Esophagus squamous epithelium (tissue), 5 donors: ENCODE measurements around the gene GP1BB. TPM values are rescaled to one million over a fixed set of nuclear protein-coding genes. Genes with fewer than 3 reads are reported as not detected.

Experiments used
- DNase-seq: peaks from one replicate; lab custom pipeline; 2025; lab: John Stamatoyannopoulos, UW
- H3K27ac ChIP-seq, 4 donors: fragments of 200-600 bp; sonication (generic); one replicate each; pipeline ENCODE4 v1.5.1; 2016 to 2019; ENCODE audit warnings: mild to moderate bottlenecking in 1 of 4
- H3K27me3 ChIP-seq, 4 donors: fragments of 200-600 bp; sonication (generic); 1 replicate in 3 of 4; 2 replicates in 1 of 4; pipeline versions ENCODE4 v1.5.1 to v1.6.0; 2017 to 2021; ENCODE audit warnings: antibody characterized with exemption in 1 of 4
- H3K36me3 ChIP-seq, 3 donors: fragments of 200-600 bp; sonication (generic); one replicate each; pipeline ENCODE4 v1.5.1; 2016 to 2019
- H3K4me1 ChIP-seq, 3 donors: fragments of 200-600 bp; sonication (generic); one replicate each; pipeline ENCODE4 v1.5.1; 2017 to 2019
- H3K4me3 ChIP-seq, 4 donors: fragments of 200-600 bp; sonication (generic); 1 replicate in 3 of 4; 2 replicates in 1 of 4; pipeline ENCODE4 v1.5.1; 2016 to 2019; ENCODE audit warnings: mild to moderate bottlenecking in 2 of 4, moderate library complexity in 1 of 4
- H3K9me3 ChIP-seq, 3 donors: fragments of 200-600 bp; sonication (generic); one replicate each; pipeline ENCODE4 v1.5.1; 2016 to 2019
- POLR2A ChIP-seq, 4 donors: fragments of 450-650 bp; IDR thresholded peaks; one replicate each; pipeline ENCODE4 v1.6.1; 2017; ENCODE audit warnings: antibody characterized with exemption in 4 of 4, mild to moderate bottlenecking in 4 of 4, moderate library complexity in 3 of 4
- WGBS, 2 donors: methylation state at CpG; one replicate each; pipeline ENCODE4 v1.1.5; 2018; 5-methylcytosine and 5-hydroxymethylcytosine counted together
- intact Hi-C: fragments of 100-400 bp; cut with DNase I; formaldehyde crosslinking; loops from one replicate; pipeline ENCODE4 v1.15.0; 2022
- total RNA-seq, 4 donors: library from RNA; depleted of rRNA; stranded (reverse); fragments of >200 nt; gene quantifications; one replicate each; pipeline ENCODE4 v1.1.0, GENCODE V29; 2016
- TF ChIP-seq, protein P1 (sequence below), 6 experiments: fragments of 450-650 bp in 4 of 6; fragments of 200-600 bp in 2 of 6; sonication (generic) in 2 of 6; IDR thresholded peaks; one replicate each; pipeline ENCODE4 v1.5.1; 2016 to 2019; ENCODE audit warnings: antibody characterized with exemption in 6 of 6, mild to moderate bottlenecking in 4 of 6, moderate library complexity in 4 of 6
- donor health status: DM: yes; HTN: yes; CAD: no.

The GP1BB gene
- total RNA-seq, 4 donors from 2014 or later: 4.8 to 40.0 (median 9.7) TPM

DNA sequence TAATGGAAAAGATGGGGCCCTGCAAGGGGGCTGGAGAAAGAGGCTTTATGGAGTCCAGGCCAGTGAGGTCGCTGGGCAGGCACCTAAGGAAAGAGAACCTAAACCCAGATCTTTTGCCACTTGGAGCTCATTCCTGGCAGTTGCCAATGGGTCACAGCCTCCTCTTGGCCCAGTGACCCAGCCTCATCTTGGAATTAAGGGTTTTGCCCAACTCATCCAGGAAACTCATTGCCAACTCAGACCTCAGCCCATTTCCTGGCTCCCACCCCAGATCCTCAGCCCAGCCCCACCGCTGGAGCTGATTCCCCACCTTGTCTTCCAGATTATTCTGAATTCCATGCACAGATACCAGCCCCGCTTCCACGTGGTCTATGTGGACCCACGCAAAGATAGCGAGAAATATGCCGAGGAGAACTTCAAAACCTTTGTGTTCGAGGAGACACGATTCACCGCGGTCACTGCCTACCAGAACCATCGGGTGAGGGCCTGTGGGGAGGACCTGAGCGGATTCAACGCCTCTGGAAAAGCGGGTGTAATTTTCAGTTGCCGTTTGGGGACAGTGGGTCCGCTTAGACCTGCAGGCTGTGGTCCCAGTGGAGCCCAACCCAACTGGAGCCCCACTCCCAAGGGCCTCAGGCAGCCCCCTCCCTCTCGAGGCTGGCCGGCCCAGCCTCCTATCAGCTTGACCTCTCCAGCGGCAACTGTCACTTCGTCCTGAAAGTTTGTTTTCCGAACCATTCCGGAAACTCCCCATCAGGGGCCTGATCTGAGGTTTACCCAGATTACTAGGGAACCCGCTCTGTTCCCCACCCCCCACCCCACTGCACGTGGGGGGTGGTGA, 41.5 kb downstream of the GP1BB start:
- DNase-seq: no peak
- no peaks in the 10 kb centered on the region for H3K9me3 ChIP-seq
- WGBS, 2 donors: 89 to 93% methylated on average over 10 to 17 of the region's 25 CpGs
- H3K27me3 ChIP-seq: peaks cover 0 to 98% (median 4%) of the 10 kb centered on the region in 4 donors
- intact Hi-C loops: no loop called here
- no peaks in the 10 kb centered on the region for H3K36me3 ChIP-seq
- H3K27ac ChIP-seq: peak overlapping the region in 1 of 4 donors; percentile 70
- TF ChIP-seq POLR2A (IDR thresholded peaks at IDR 0.05): no peak
- peaks cover 10 to 48% (median 19%) of the 10 kb centered on the region in 3 donors for H3K4me1 ChIP-seq
- peak overlapping the region in 1 of 4 donors; percentile 57 for H3K4me3 ChIP-seq

DNA sequence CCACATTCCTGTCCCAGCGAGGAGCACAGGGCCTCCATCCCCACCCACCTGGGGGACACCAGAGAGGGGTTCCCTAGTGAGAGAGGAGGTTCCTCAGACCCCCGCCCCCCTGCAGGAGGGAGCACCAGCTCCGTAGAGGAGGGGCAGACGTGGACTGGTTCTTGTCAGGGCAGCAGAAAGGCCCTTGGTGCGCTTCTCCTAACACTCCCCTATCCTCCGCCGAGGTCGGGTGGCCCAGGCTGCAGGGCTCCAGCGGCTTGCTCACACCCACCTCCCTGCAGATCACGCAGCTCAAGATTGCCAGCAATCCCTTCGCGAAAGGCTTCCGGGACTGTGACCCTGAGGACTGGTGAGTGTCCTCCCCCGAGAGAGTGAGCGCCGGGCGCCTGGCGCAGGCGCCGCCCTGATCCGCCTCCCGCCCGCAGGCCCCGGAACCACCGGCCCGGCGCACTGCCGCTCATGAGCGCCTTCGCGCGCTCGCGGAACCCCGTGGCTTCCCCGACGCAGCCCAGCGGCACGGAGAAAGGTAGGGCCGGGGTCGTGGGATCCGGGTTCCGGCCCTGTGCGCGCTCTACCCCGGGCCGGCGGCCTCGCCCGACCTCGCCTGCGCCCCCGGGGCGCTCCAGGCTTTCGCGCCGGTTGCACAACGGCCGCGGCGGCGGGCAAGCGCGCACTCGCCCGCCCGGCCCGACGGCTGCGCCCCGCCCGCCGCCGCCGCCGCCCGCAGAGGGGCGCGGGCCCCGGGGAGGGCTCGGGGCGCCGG, 42.3 kb downstream of the GP1BB start:
- peak overlapping the region; percentile 10 to 70 (median 38) for H3K27ac ChIP-seq
- 0 to 4% methylated on average over 4 to 9 of the region's 83 CpGs for WGBS, 2 donors

DNA sequence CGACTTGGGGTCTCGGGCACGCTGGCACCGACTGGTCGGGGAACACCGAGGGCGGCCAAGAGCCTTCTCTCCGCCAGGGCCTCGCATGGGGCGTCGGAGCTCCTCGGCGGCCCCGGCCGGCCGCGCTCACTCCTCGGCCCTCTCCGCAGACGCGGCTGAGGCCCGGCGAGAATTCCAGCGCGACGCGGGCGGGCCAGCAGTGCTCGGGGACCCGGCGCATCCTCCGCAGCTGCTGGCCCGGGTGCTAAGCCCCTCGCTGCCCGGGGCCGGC, 42.8 kb downstream of the GP1BB start:
- DNase-seq: no peak
- Histone ChIP-seq H3K27me3 (peaks cover 0 to 99% (median 4%) of the 10 kb centered on the region in 4 donors), H3K9me3 (no peaks in the 10 kb centered on the region), H3K4me1 (peaks cover 7 to 40% (median 11%) of the 10 kb centered on the region in 3 donors), H3K4me3 (peak overlapping the region; percentile 41 to 68 (median 49)), H3K36me3 (no peaks in the 10 kb centered on the region), H3K27ac (peak overlapping the region; percentile 36 to 70 (median 40))
- no CpG with 5 or more reads among the region's 36 CpGs for WGBS, 2 donors
- intact Hi-C loops: no loop called here
- TF ChIP-seq, protein P1, sequence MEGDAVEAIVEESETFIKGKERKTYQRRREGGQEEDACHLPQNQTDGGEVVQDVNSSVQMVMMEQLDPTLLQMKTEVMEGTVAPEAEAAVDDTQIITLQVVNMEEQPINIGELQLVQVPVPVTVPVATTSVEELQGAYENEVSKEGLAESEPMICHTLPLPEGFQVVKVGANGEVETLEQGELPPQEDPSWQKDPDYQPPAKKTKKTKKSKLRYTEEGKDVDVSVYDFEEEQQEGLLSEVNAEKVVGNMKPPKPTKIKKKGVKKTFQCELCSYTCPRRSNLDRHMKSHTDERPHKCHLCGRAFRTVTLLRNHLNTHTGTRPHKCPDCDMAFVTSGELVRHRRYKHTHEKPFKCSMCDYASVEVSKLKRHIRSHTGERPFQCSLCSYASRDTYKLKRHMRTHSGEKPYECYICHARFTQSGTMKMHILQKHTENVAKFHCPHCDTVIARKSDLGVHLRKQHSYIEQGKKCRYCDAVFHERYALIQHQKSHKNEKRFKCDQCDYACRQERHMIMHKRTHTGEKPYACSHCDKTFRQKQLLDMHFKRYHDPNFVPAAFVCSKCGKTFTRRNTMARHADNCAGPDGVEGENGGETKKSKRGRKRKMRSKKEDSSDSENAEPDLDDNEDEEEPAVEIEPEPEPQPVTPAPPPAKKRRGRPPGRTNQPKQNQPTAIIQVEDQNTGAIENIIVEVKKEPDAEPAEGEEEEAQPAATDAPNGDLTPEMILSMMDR (IDR thresholded peaks at IDR 0.05): no peak
- no peak for TF ChIP-seq POLR2A (IDR thresholded peaks at IDR 0.05)

More for the DNA sequence above, 42.3 kb downstream of the GP1BB start:
- DNase-seq: no peak
- intact Hi-C loops: no loop called here
- Histone ChIP-seq H3K9me3 (no peaks in the 10 kb centered on the region), H3K27me3 (peaks cover 0 to 99% (median 4%) of the 10 kb centered on the region in 4 donors), H3K4me1 (peaks cover 7 to 43% (median 13%) of the 10 kb centered on the region in 3 donors), H3K4me3 (peak overlapping the region; percentile 41 to 68 (median 49)), H3K36me3 (no peaks in the 10 kb centered on the region)
- TF ChIP-seq, protein P1 (IDR thresholded peaks at IDR 0.05): no peak
- no peak for TF ChIP-seq POLR2A (IDR thresholded peaks at IDR 0.05)

DNA sequence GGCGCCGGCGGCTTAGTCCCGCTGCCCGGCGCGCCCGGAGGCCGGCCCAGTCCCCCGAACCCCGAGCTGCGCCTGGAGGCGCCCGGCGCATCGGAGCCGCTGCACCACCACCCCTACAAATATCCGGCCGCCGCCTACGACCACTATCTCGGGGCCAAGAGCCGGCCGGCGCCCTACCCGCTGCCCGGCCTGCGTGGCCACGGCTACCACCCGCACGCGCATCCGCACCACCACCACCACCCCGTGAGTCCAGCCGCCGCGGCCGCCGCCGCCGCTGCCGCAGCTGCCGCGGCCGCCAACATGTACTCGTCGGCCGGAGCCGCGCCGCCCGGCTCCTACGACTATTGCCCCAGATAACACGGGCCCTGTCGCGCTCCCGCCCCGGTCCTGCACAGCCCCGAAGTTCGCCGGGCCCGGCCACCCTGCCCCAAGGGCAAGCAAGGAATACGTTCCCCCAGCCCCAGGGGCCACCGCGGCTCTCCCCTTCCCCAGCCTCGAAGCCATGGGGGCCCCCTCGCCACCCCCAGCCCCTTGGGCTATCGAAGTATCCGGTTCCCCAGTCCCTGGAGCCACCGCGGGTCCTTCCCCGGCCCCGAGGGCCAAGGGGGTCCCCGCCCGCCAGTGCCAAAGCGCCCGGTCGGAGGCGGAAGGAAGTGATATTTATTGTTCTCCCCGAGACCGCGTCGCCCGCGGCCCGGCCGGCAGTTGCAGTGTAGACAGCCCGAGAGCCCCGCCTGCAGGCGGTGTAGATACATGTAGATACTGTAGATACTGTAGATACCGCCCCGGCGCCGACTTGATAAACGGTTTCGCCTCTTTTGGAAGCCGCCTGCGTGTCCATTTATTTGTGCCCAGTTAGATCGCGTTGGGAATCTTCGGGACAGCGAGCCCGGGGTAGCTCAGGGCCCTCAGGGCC, 43.4 kb downstream of the GP1BB start:
- WGBS, 2 donors: 18 to 48% methylated on average over 9 to 20 of the region's 103 CpGs
- H3K9me3 ChIP-seq: no peaks in the 10 kb centered on the region
- H3K4me1 ChIP-seq: peaks cover 7 to 34% (median 7%) of the 10 kb centered on the region in 3 donors
- intact Hi-C loops: no loop called here
- H3K36me3 ChIP-seq: no peaks in the 10 kb centered on the region
- H3K27ac ChIP-seq: peak overlapping the region; percentile 36 to 70 (median 40)
- no peak for DNase-seq
- H3K4me3 ChIP-seq: peak overlapping the region; percentile 41 to 68 (median 49)
- TF ChIP-seq, protein P1 (IDR thresholded peaks at IDR 0.05): peak in 4 of 6 experiments; percentile 21 to 36 (median 32)
- no peak for TF ChIP-seq POLR2A (IDR thresholded peaks at IDR 0.05)
- H3K27me3 ChIP-seq: peaks cover 0 to 99% (median 4%) of the 10 kb centered on the region in 4 donors
